HL-60 (cell line): ENCODE results near the gene CLEC4M.

ENCODE experiments used
- CTCF ChIP-seq: IDR thresholded peaks from one replicate; pipeline ENCODE4 v1.5.1; 2011; ENCODE audit warnings: low read length, control low read depth, inconsistent platforms; ENCODE audit not compliant: insufficient read depth
- GABPA ChIP-seq: IDR thresholded peaks from 2 replicates; pipeline ENCODE4 v1.6.1; 2012; ENCODE audit warnings: low read depth
- POLR2AphosphoS5 ChIP-seq: IDR thresholded peaks from 2 replicates; pipeline ENCODE4 v1.6.1; 2012; ENCODE audit warnings: low read depth
- SPI1 ChIP-seq: IDR thresholded peaks from 2 replicates; pipeline ENCODE4 v1.6.1; 2012; ENCODE audit warnings: low read depth, mild to moderate bottlenecking, borderline replicate concordance

DNA sequence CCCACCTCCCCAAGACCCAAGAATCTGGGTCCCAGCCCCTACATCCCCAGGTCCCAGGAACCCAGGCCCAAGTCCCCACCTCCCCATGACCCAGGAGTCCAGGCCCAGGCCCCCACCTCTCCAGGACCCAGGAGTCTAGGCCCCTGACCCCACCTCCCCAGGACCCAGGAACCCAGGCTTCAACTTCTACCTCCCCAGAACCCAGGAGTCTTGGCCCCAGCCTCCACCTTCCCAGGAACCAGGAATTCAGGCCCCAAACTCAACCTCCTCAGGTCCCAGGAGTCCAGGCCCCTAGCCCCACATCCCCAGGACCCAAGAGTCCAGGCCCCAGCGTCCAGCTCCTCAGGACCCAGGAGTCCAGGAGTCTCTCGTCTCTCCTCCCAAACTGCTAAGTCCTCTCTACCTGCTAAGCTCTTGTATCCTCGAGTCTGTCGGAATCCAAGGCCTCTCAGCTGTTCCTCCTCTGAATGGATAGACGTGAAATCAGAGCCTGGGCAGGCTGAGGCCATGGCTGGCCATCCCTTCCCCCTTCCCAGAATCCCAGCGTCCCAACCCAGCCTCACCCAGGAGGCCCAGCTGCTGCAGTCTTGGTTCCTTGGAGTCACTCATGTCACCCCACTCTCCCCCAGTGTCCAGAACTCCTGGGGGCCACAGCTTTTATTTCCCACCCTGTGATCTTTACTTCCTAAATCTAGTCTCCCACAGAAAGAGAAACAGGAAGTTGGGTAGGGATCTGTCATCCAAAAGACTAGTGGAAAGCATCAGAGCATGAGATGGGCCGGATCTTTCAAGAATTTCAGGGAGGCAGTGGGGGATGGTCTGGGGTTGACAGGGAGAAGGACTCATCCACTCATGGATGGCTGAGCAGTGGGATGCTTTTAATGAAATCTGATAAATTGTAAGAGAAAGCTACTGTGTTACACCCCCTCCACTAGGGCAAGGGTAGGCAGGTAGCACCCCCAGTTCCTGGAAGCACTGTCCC lies 15.8 kb upstream of the CLEC4M start, which contains the start of gene CD209:
- TF ChIP-seq POLR2AphosphoS5 = no peak
- TF ChIP-seq CTCF = no peak
- 0 out of 2 replicates have a peak, but pooled peaks have one; percentile 14 for TF ChIP-seq SPI1
- TF ChIP-seq GABPA = no peak
